Epithelial cell of esophagus (primary cell): ENCODE data around the gene CORO1C.
"Not testable (repeated sequence)": the region's sequence is repeated elsewhere in the genome, so short reads cannot be mapped to it uniquely, and the experiment has no call there.

ENCODE experiments used
- DNase-seq: peaks from one replicate; pipeline ENCODE4 v3.0.0; 2010; ENCODE audit warnings: low read depth
- H3K4me3 ChIP-seq: 2 replicates; pipeline ENCODE4 v1.5.1; 2011; ENCODE audit warnings: mild to moderate bottlenecking, low read length, control low read depth
- TF ChIP-seq, protein P1 (sequence below): IDR thresholded peaks from 2 replicates; pipeline ENCODE4 v1.5.1; 2011; ENCODE audit warnings: low read depth, mild to moderate bottlenecking, low read length, control low read depth, inconsistent platforms; ENCODE audit not compliant: insufficient read depth; ENCODE audit errors: missing control alignments

CORO1C gene

DNA sequence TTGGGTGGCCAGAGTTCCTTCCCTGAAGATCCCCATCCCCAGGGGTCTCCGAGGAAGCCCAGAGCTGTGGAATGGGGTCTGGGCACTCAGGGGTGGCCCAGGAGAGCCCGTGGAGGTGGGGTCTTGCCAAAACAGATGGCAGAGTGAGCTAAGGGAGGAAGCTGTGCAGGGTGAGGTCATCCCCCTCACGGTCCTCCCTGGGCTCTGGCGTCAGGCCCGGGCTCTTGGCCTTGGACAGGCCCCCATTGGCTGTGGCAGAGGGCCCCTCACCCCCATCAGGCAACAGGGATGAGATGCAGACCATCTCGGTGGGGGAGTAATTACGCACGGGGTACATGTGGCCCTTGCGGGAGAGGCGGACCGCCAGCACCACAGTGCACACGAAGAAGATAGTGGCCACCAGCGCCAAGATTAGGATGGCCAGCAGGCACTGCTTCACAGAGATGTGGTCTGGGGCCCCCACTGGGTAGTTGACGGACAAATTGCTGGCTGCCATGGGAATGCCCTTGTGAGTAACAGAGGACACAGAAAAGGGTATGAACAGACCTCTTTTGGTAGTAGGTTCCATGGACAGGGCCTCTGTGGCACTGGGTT, 108.3 kb downstream of the CORO1C start:
- DNase-seq = no peak
- TF ChIP-seq, protein P1, sequence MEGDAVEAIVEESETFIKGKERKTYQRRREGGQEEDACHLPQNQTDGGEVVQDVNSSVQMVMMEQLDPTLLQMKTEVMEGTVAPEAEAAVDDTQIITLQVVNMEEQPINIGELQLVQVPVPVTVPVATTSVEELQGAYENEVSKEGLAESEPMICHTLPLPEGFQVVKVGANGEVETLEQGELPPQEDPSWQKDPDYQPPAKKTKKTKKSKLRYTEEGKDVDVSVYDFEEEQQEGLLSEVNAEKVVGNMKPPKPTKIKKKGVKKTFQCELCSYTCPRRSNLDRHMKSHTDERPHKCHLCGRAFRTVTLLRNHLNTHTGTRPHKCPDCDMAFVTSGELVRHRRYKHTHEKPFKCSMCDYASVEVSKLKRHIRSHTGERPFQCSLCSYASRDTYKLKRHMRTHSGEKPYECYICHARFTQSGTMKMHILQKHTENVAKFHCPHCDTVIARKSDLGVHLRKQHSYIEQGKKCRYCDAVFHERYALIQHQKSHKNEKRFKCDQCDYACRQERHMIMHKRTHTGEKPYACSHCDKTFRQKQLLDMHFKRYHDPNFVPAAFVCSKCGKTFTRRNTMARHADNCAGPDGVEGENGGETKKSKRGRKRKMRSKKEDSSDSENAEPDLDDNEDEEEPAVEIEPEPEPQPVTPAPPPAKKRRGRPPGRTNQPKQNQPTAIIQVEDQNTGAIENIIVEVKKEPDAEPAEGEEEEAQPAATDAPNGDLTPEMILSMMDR = no peak
- H3K4me3 ChIP-seq = no peak overlapping the region

DNA sequence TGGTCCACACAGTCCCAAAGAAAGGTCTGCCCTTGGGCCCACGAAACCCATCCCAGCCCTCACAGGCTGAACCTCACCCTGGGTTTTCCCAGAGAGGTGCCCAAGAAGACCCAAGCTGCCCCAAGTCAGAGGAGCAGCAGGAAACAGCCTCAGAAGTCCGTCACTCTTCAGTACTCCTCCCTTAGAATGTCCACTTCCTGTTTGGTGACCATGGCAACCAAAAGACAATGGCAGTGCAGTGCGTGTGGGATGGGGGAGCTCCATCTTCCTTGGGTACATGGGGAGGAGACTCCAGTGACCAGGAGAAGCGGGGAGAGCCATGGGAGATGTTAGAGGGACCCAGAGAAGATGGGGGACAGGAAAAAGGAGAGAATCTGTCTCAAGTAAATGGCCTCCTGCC, 108.9 kb downstream of the CORO1C start:
- TF ChIP-seq, protein P1 = no peak
- DNase-seq = peak; percentile 28
- no peak overlapping the region for H3K4me3 ChIP-seq

DNA sequence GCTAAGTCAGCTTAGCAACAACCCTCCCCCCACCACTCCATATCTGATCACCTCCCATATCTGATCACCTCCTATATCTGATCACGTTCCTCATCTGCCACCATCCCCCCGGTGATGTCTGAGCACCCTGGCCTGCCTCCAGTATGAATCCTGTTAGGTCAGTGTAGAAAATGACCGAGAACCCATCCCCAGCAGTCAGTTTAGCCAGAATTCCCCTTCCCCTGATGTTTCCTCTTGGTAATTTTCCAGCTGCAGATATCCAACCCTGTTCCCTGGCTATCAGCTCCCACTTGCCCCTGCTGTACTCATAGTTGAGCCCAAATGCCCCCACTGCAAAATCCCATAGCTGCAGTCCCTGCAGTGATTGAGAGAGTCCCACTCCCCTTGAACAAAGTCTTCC, 110.2 kb downstream of the CORO1C start:
- H3K4me3 ChIP-seq = no peak overlapping the region
- DNase-seq = no peak
- TF ChIP-seq, protein P1 = no peak

DNA sequence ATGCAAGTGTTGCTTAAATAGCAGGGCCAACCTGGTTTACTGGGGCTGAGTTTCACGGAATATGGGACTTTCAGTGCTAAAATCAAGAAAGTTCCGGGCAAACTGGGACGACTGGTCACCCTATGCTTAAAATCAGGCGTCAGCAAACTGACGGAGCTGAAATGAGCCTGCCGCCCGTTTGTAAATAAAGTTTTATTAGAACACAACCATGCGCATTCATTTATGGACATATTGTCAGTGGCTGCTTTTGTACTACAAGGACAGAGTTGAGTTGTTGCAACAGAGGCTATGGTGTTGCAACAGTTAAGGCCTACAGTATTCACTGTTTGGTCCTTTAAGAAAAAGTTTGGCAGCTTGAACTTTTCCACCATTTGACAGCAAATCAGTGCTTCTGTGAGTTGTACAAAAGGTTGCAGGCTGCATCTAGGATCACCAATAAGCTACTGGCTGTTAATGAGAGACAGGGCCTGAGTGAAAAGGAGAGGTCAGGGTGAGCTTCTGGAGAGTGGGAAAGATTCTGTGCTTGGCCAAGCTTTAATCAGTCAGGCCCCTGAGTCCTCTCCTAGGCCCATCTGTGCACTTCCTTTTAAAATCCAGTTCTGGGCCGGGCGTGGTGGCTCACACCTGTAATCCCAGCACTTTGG, 111.0 kb downstream of the CORO1C start:
- peak; percentile 61 for DNase-seq

DNA sequence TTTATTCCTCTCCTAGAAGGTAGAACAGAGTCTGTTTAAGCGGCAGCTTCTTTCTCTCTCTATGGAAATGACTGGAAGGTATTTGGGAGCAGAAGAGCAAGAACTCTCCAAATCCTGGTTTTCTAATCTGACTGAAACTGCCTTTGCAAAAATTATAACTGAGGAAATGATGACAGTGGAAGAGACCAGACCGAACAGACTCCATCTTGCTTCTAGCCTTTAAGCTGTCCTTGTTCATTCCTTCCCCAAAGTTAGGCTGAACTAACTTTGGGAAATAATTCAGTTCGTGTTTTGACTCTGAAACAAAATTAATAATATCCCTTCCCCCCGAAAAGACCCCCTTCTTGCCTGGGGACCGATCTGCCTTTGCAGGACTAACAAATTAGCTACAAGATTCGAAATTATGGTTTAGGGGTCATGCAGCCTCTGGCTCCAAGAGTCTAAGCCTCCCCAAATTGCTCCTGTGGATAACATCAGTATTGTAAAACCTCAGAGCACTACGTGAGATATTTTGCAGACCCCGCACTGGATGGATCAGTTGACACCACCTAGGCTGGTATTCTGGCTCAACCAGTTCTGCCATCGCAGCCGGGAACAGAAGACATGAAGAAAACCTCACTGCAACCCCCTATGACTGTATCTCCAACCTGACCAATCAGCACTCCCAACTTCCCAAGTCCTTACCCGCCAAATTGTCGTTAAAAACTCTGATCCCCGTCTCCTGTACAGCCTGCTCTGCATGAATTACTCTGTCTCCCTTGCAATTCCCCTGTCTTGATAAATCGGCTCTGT, 111.8 kb downstream of the CORO1C start:
- DNase-seq = peak; percentile 65
- H3K4me3 ChIP-seq = no peak overlapping the region
- TF ChIP-seq, protein P1 = no peak

More for the DNA sequence above, 111.0 kb downstream of the CORO1C start:
- no peak overlapping the region for H3K4me3 ChIP-seq
- TF ChIP-seq, protein P1 = no peak

DNA sequence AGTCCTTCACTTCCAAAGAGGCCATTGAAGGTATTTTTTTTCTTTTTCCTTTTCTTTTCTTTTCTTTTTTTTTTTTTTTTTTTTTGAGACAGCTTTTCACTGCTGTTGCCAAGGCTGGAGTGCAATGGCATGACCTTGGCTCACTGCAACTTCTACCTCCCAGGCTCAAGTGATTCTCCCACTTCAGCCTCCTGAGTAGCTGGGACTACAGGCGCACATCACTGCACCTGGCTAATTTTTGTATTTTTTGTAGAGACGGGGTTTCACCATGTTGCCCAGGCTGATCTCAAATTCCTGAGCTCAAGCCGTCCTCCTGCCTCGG, 112.4 kb downstream of the CORO1C start:
- H3K4me3 ChIP-seq, DNase-seq: not testable (repeated sequence)

DNA sequence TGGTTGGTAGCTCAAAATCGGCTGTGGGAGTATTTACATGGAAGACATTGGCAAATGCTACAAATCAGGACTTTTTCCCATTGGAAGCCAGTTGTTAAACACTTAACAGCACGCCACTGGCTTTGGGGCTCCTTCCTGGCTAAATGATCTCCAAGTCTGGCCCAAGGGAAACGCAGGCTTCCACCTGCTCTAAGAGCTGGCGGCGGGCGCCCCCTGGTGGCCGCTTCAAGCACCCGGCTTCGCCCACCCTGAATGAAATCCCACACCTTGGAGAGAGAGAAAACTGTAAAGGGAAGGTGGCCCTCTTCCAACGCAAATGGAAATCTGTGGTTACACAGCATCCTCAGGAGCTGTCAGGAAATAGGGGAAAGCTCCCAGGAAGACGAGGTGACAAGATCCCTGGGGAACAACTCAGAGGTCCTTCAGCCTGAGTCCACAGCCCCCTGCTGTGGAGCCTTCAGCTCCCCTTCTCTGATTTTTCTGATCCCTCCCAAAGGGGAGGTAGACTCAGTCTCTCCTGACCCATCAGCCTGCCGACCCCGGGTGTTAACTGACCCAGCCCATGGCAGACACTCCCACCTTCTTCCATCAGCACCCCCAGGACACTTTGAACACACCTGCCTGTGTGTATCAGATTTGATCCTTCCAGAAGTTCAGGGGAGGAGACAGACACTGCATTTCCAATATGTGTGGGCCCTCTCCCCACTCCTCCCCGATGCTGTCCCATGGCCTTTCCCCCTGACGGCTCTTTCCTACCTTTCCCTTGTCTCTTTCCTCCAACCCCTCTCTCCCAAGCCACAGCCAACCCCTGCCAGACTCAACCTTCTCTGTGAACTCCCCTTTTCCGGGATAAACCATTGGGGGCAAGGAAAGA, 113.0 kb downstream of the CORO1C start:
- peak; percentile 81 for DNase-seq

More for the DNA sequence above, 113.0 kb downstream of the CORO1C start:
- TF ChIP-seq, protein P1 = peak; percentile 93
- no peak overlapping the region for H3K4me3 ChIP-seq
